ENCODE measurements around the gene LIFR.
"Not testable (repeated sequence)": the region's sequence is repeated elsewhere in the genome, so short reads cannot be mapped to it uniquely, and the experiment has no call there.

Gene LIFR

GRCh38 chr5:38579105-38579504, 22.7 kb upstream of the LIFR start:
- DNase-seq = no peak

- no peak for DNase-seq
These were observed 20.7 kb upstream of the LIFR start for GRCh38 chr5:38576961-38577684.

GRCh38 chr5:38576442-38576841, 20.0 kb upstream of the LIFR start:
- no peak for DNase-seq

GRCh38 chr5:38575476-38575875, 19.0 kb upstream of the LIFR start:
- no peak for DNase-seq

GRCh38 chr5:38574009-38574408, 17.6 kb upstream of the LIFR start:
- no peak for DNase-seq

GRCh38 chr5:38573521-38573920, 17.1 kb upstream of the LIFR start:
- no peak for DNase-seq

GRCh38 chr5:38569180-38569579, 12.7 kb upstream of the LIFR start:
- no peak for DNase-seq

GRCh38 chr5:38567306-38567705, 10.9 kb upstream of the LIFR start:
- not testable (repeated sequence) for DNase-seq

- no peak for DNase-seq
These were observed 7.2 kb upstream of the LIFR start for GRCh38 chr5:38563624-38564023.

GRCh38 chr5:38562444-38563210, 6.2 kb upstream of the LIFR start:
- DNase-seq = no peak

GRCh38 chr5:38559428-38559827, 3.0 kb upstream of the LIFR start:
- no peak for DNase-seq

GRCh38 chr5:38557792-38558191, 1.3 kb upstream of the LIFR start:
- DNase-seq = no peak

GRCh38 chr5:38557308-38557710, 863 bp upstream of the LIFR start:
- DNase-seq = no peak

GRCh38 chr5:38556088-38556598, 303 bp downstream of the LIFR start:
- DNase-seq = no peak

- DNase-seq = no peak
These were observed 925 bp downstream of the LIFR start for GRCh38 chr5:38555354-38556087.

- no peak for DNase-seq
These were observed 1.6 kb downstream of the LIFR start for GRCh38 chr5:38554861-38555260.

- DNase-seq = no peak
These were observed 2.0 kb downstream of the LIFR start for GRCh38 chr5:38554403-38554802.

- no peak for DNase-seq
These were observed 3.4 kb downstream of the LIFR start for GRCh38 chr5:38553001-38553521.

- no peak for DNase-seq
These were observed 5.1 kb downstream of the LIFR start for GRCh38 chr5:38551030-38552017.

GRCh38 chr5:38548064-38548759, 8.2 kb downstream of the LIFR start:
- DNase-seq = no peak

GRCh38 chr5:38547257-38547656, 9.2 kb downstream of the LIFR start:
- DNase-seq = no peak

Data from right hindlimb (tissue), 1 donor.